Activated T-helper 1 cell treated with Interleukin-2 at 50 U/mL for 16 hours (primary cell): ENCODE measurements around the gene FAM20C.

Experiments
- DNase-seq: peaks from one replicate; pipeline ENCODE4 v3.0.0-alpha.2; 2020; ENCODE audit warnings: low read depth

FAM20C gene

DNA sequence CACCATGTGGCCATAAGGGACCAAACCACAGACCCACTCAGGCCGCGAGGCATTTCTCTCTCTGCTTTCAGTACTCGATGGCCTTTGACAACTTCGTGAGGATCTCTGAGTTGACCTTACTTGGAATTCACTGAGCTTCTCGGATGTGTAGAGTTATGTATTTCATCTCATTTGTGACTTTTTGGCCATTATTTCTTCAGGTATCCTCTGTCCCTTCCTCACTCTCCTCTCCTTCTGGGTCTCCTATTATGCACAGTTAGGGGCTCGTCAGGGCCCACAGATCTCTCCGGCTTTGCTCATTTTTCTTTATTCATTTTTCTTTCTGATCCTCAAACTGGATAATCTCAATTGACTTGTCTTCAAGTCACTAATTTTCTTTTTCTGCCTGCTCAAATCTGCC is 81.0 kb downstream of the FAM20C start:
- DNase-seq = no peak

DNA sequence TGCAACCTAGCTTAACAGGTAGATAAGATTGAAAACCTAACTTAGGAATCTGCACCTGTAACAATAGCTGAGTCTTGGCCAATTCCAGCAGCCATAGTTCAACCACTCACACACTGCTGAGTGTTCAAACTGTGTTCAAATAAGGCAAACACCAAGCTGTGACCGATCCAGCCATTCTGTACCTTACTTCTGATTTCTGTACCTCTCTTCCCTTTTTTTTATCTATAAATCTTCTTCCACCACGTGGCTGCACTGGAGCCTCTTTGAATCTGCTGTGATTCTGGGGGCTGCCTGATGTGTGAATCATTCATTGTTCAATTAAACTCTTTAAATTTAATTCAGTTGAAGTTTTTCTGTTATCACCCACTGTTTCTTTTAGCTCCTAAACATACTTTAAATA is 81.9 kb downstream of the FAM20C start:
- DNase-seq = no peak

DNA sequence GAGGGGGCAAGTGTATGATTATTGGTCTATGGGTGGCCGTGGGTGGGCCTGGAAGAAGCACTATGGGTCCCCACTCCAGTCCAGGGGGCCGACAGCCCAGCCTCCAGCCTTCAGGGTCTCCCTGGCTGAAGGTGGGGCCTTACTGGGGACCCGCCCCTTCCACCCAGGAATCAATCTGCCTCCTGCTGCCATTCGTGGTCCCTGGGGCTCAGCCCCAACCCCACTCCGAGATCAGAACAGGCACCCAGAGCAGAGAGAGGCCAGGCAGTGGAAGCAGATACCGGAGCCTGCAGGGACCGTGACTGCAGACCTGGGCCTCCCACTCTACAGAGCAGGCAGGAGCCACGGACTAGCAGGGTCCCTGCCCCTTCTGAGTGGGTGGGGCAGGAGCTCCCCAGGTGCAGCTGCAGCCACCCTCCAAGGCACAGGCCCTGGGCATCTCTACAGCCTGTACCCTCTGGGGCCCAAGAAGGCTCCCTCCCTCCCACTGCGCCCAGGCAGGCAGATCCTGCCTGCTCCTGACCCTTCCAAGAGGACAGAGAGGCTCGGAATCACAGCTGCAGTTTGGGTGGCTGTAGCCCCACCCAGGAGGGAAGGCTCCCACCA is 84.0 kb downstream of the FAM20C start:
- DNase-seq = no peak

DNA sequence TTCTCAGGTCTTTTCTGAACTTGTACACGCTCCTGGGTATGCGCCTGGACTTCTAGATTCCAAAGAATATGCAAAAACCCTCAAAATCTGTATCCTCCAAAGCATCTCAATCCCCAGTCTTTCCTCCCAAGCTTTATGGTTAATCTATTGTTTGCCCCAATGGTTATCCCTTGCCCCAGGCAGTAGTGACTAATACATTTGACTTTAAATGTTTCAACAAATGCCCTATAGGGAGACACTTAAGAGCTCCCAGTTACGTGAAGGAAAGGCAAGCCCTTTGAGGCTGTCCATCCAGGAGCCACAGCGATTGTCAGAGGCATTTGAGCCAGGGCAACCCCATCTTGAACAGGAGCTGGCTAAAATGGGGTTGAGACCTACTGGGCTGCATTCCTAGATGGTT is 84.9 kb downstream of the FAM20C start:
- no peak for DNase-seq

DNA sequence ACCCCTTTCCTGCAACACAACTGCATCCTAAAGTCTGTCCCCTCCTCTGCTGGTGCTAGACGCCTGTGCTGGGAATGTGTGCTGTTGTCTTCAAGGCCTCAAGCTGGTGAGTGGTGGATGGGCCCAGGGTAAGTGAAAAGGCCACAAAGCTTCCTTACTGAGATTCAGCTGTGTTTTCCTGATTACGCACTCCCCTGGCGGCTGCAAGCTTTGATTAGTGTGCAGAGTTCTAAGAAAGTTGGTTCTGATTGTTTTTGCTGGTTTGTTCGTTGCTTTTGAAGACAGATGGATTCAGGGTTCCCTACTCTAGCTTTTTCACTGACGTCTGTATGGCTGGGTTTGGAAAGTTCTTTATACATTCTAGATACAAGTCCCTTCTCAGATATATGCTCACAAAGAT is 85.7 kb downstream of the FAM20C start:
- DNase-seq = no peak

DNA sequence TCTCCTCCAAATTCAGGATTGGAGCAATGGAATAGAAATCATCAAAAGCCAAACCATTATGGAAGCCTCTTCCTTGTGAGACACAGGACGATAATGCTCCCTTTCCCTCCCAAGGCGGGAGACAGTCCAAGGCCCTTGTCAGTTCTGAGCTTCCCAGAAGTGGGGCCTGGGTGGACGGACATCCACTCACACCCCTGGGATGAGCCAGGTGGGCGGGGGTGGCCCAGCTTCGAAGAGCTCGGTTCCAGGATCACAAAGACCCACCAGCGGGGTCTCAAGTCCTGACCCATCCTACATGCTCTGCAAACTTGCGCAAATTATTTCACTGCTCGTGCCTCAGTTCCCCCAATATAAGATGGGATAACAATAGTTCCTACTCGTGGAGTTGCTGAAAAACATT is 87.5 kb downstream of the FAM20C start:
- no peak for DNase-seq

DNA sequence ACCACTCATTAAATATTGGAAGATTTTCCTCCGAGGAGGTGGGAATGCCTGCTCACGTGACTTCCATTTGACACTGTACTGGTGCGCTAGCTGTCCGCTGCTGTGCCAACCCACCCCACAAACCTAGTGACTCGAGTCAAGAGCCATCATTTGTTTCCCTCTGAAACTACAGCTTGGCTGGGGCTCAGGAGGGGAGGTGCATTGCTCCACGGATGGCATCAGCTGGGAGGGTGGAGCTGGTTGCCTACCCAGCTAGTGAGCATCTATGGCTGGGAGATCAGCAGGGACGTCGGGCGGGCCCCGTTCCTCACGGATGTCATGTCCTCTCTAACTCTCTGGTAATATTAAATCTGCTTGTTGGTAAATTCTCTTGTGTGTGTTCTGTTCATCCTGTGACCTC is 88.1 kb downstream of the FAM20C start:
- DNase-seq = no peak

DNA sequence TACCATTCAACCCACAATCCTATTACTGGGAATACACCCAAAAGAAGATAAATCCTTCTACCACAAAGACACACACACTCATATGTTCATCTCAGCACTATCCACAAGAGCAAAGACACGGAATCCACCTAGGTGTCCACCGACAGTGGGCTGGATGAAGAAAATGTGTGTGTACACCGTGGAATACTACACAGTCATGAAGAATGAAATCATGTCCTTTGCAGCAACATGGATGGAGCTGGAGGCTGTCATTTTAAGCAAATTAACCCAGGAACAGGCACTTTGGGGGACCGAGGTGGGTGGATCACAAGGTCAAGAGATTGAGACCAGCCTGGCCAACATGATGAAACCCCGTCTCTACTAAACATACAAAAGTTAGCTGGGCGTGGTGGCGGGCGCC is 89.3 kb downstream of the FAM20C start:
- no peak for DNase-seq

DNA sequence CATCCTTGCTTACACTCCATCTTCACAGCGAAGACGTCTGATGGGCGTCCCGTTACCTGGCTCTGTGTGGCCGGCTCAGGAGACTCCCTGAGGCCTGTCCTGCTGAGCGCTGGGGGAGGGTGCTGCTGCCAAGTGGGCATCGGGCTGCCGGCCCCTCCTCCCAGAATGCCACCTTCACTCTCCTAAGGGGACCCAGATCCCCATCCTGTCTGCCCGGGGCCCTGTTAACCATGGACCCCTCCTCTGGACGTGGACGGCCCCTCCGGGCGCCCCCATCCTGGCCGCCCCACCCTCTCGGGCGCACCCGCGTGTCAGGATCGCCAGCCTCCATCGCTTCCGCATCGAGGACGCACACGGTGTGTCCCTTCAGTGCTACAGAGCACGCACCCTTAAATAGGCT is 90.2 kb downstream of the FAM20C start:
- no peak for DNase-seq

DNA sequence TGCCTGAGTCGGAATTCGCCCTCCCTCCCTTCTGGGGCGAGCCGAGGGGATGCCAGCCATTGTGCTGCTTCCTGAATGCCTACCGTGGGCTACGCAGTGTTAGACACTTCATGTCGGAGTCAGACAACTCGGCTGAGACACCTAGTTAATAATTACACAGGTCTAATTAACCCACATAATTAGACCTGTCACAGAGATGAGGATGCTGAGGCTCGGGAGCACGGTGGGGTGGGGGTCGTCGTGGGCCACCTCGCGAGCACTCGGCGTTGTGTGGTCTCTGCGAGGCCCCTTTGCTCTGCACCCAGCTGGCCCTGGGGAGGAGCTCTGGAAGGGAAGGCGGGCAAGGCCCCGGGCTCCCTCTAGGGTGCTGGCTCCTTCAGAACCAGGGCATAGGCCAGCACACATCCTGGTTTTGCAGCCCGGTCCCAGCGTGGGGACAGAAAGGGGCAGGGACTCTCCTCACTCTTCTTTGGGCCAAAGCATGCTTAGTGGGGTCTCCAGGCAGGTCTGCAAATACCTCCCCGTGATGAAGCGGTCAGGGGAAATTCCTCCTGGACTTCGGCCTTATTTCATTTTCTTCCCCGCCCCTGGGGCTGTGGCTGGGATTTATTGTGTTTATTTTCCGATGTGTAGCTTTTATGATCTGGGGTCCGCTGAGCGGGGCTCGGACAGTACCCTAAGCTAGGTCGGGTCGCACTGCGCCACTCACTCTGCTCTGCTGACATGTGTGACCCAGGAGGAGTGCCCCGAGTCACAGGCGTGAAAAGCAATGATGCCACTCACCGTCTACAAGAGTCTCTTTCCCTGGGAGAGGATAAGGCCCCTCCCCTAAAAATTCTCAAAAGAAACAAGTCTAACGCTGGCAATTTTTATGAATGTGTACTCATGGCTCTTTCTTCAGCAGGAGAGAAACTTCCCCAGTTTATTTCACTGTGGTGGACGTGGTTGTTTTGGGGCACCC is 92.7 kb downstream of the FAM20C start:
- DNase-seq = no peak

DNA sequence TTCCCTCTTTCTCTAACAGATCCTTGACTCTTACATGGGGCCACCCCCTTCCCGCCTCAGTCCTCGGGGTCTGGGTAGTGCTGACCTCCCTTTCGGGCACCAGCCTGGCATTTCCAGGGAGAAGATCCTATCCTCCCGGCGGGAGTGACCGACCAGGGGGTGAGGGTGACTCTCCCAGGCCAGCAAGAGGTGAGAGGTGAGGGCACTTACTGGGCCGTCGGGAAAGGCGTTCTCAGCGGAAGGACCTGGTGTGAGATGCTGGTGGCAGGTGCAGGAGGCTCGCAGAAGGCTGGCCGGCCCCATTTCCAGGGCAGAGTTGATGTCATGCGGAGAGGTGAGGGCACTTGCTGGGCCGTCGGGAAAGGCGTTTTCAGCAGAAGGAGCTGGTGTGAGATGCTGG is 93.4 kb downstream of the FAM20C start:
- DNase-seq = no peak

DNA sequence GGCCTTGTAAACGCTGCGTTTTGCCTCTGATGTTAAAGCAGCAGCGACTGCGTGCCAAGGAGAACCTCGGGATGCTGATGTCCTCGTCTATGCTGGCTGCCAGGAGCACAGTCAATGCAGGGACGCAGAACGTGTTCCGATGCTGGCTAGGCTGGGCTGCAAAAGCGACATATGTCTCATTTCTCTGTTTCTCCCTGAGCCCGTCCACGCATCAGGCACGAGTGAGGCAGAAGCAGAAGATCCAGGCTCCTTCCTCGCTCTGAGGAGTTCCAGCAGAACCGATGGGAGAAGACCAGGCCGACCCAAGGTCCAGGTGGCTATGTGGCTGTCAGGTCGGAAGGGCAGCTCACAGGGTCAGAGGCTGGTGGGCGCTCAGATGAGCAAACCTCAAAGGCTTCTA is 93.9 kb downstream of the FAM20C start:
- DNase-seq = no peak

DNA sequence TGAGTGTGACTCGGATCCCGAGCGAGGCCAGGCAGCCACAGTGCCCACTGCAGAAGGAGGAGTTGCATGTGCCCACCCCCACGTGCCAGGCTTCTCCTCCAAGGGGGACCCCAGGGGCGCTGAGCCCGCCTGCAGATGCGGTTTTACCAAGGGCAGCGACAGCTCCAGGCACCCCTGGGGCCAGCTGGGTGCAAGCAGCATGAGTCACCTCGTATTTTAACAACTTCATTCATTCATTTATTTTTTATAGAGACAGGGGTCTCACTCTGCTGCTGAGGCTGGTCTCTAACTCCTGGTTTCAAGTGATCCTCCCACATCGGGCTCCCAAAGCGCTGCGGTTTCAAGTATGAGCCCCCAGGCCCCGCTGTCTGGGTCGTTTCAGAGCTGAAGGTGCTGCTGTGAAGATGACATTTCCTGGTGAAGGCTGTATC is 96.3 kb downstream of the FAM20C start:
- no peak for DNase-seq

DNA sequence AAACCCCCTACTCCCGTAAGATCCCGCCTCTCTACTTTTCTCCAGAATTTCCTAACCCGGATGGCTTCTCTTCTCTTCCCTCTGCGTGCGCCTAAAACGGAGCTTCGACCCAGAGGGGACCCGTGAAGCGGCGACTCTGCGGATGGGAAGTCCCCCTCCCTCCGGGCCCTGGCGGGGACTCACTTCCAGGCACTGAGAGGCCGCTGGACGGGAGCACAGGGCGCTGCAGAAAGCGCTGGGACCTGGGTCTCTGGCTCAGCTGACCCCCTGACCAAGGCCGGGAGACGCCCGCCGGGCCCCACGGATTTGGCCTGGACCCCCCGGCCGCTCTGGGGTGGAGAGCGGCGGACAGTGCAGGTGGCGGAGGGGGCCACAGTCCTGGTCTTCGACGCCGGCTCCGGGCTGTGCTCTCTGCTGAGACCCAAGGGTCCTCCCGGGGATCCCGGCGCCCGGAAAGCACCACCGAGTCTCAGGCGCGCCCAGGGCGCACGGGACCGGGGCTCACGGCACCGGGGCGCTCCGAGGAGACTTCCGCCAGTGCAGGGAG is 96.9 kb downstream of the FAM20C start:
- no peak for DNase-seq

DNA sequence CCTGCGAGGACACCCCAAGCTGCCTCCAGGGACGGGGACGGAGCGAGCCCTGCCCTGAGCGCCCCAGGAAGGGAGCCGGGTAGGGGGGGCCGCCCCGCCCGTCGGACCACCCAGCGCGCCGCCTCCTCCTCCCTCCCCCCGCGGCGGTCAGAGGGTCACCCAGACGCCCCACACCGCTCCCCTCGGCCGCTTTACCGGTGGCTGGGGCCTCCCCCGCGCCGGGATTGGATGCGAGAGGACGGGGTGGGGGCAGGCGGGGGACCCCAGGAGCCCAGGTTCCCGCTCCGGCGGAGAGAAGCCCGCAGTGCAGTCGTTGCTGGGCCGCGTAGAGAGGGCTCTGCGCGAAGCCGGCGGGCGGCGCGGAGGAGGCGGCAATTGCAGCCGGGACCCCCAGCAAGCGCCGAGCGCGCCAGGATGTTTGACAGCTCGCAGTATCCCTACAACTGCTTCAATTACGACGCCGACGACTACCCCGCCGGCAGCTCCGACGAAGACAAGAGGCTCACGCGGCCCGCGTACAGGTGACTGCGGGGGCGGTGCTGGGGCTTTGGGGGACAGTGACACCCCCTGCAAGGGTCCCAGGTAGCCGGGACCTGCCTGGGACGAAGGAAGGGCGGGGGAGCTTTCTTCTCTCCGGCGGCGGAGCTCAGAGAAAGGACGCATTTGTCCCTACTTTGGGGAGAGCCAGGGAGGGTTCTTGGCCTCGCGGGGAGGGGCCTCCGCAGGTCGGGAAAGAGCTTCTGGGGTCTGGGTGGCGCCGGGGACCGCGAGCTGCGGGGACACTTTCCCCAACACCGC is 97.6 kb downstream of the FAM20C start, which contains the start of gene FOXL3:
Gene FOXL3 (plus strand): TSS at position 415 of the 798 bp plus-strand sequence. CDS start 0 bp downstream, at position 415.
- DNase-seq = no peak

DNA sequence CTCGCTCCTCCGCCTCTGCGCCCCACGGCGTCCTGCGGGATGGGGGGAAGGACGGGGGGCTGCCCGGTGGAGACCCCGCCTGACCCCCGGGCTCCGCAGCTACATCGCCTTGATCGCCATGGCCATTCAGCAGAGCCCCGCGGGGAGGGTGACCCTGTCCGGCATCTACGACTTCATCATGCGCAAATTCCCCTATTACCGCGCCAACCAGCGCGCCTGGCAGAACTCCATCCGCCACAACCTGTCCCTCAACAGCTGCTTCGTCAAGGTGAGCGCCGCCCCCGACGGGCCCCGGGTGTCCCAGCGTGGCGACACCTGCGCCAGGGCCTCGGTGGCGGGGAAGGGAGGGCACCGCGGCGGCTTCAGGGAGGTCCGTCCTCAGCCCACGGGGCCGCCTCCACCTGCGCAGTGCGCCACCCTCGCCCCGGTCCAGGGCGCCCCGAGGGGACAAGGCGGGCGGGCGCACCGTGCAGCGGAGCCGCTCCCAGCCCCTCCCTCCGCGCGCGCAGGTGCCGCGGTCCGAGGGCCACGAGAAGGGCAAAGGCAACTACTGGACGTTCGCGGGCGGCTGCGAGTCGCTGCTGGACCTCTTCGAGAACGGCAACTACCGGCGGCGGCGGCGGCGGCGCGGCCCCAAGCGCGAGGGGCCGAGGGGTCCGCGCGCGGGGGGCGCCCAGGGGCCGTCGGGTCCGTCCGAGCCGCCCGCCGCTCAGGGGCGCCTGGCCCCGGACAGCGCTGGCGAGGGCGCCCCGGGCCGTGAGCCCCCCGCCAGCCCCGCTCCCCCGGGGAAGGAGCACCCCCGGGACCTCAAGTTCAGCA is 98.4 kb downstream of the FAM20C start:
- DNase-seq = no peak

DNA sequence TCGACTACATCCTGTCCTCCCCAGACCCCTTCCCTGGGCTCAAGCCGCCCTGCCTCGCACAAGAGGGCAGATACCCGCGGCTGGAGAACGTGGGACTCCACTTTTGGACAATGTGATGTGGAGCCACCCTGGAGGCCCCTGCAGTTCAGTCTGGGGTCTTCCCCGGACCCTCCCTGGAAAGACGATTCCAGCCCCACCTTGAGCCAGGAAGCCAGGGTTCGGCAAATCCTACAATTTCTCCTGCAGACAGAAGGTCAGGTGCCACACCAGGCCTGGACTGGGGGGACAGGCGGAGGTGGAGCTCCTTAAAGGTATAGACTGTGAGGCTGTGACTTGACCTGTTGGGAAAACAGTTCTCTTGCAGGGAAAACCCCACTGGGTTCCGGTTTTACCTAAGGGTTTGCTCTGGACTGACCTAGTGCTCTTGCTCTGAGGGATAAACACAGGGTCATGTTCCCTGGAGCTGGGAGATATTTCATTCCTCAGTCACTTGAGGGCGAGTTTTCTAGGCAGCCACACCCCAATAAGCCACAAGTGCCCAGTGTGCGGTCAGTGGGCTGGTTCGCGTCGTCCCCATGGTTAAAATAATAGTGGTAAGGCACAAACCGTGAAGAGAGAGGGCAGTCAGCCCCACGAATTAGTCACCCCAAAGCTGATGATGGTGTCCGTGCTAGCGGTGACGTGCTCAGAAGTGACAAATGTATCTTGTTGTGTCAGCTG is 99.2 kb downstream of the FAM20C start:
- DNase-seq = no peak

DNA sequence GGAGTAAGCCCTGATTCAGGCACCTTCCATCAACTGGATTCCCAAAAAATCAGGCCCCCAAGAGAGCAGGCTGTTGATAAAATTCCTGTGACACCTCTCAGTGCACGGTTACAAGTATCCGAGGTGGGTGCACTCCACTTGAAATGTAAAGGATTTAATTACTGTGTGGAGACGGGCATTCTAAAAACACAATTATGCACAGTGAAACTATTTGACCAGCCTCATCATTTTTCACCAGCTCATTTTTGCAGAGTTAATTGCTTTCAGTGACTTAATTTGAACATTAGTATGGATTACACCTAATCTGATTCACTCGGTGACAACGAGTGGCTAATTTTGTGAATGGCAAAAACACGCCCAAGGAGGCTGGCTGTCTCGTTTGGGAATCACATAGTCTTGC is 99.9 kb downstream of the FAM20C start:
- DNase-seq = no peak

DNA sequence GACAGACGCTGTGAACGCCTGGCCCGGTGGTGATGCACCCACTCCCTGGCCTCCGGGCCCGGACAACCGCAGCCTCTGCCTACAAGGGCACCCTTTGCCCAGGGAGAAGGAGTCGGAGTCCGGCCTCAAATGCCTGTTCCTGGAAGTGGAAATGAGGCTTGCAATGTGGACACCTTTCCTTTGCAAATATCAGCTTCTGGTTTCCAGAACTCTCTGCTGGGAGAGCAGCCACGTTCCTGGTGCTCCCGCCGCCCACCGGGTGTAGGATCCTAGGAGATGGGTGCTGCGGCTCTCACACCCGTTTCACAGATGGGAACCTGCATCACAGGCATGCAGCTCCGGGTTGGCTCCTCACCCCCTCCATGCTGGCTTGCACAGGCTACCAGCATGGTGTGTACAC is 100.5 kb downstream of the FAM20C start:
- no peak for DNase-seq

DNA sequence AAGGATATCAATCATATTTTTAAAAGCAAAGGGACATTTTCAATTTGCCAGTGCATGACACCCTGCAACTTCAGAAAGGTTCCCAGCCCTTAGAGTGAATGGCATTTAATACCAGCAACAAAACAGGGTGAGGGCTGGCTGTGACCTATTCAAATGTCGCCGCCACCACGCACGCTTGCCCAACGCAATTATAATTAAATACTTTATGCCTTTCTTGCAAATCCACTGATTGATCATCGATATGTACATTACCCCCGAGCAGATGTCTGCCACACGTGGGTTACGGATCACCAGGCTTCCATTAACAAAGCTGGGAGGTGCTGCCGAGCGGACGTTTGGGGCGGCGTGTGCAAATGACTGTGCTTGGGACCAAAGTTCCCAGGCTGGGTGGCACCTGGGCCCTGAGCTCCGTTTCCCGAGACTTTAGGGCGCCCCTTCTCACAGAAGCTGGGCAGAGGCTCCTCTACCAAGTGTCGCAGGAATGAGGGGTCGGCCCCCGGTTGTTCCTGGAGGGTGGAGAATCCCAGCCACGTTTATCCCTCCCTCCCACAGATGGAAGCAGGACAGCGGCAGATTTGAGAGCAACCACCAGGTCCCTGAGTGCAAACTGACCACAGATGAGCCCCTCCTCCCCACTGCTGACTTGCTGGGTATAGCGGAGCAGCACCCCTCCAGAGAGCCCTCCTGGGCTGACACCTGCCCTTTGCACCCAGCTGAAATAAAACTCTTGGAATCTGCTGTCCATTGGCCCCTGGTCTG is 101.5 kb downstream of the FAM20C start:
- no peak for DNase-seq
